GM12872 (cell line): ENCODE data around the gene SFTA2.

Experiments used
- TF ChIP-seq, protein P1 (sequence below): IDR thresholded peaks from 3 replicates; pipeline ENCODE4 v1.5.1; 2011; ENCODE audit warnings: low read depth, mild to moderate bottlenecking, low read length, moderate library complexity; ENCODE audit not compliant: insufficient read depth

The SFTA2 gene

GRCh38 chr6:30931969-30932645 is at the start of gene SFTA2:
Gene SFTA2 (minus strand): TSS chr6:30932170. CDS start chr6:30932096, 74 bp downstream.
- TF ChIP-seq, protein P1, sequence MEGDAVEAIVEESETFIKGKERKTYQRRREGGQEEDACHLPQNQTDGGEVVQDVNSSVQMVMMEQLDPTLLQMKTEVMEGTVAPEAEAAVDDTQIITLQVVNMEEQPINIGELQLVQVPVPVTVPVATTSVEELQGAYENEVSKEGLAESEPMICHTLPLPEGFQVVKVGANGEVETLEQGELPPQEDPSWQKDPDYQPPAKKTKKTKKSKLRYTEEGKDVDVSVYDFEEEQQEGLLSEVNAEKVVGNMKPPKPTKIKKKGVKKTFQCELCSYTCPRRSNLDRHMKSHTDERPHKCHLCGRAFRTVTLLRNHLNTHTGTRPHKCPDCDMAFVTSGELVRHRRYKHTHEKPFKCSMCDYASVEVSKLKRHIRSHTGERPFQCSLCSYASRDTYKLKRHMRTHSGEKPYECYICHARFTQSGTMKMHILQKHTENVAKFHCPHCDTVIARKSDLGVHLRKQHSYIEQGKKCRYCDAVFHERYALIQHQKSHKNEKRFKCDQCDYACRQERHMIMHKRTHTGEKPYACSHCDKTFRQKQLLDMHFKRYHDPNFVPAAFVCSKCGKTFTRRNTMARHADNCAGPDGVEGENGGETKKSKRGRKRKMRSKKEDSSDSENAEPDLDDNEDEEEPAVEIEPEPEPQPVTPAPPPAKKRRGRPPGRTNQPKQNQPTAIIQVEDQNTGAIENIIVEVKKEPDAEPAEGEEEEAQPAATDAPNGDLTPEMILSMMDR: no peak

- TF ChIP-seq, protein P1: no peak
Measured at GRCh38 chr6:30979690-30980089, 47.7 kb upstream of the SFTA2 start.

GRCh38 chr6:30979141-30979540 is 47.2 kb upstream of the SFTA2 start:
- TF ChIP-seq, protein P1: no peak

GRCh38 chr6:30974490-30975252 is 42.7 kb upstream of the SFTA2 start:
- TF ChIP-seq, protein P1: no peak

DNA sequence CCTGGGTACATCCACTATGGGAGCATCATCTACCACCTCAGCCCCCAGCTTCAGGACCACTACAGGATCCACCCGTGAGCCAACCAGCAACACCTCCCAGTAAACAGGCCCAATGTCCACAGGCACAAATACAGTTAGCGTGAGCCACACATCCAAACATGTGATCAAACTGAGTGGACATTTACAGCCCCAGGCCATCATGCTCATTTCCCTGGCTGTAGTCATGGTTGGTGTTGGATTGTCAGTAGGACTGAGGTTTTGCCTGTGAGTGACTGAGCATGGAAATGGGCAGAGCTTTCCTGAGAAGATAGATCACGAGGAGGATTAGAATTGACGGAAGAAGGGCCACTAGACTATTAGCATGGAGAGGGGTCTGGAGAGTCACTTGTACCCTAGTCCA is 40.8 kb upstream of the SFTA2 start:
- TF ChIP-seq, protein P1: no peak

DNA sequence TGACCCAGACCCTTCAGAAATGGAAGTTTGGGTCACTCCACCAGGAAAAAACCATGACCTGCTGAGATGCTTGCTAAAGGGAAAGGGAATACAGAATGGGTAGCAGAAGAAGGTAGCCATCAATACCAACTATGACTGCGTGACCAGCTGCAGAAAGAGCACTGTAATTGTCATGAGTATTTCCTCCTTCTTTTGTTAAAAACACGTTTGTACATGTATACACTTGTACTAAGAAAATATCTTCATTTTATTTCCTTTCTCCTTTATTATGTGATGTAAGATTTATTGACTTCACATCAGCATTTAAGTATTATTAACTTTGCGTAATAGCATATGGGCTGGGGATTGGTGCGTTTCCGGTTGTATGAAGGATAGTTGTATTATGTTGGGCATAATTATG is 39.0 kb upstream of the SFTA2 start:
- TF ChIP-seq, protein P1: no peak

DNA sequence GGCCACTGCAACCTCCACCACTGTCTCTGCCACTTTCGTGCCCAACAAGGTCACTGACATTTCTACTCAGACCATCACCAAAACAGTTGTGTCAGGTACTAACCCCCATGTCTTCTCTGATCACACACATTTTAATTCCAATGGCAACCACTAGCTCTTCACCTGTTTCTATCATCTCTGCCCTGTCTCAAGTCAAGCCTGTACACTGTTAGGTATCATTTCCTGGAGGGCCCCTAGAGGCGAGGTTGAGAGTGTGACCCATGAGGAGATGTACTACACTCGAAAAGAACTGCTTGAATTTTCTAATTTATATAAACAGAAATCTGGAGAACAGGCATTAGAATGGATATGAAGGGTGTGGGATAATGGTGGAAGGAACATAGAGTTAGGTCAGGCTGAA is 34.2 kb upstream of the SFTA2 start:
- TF ChIP-seq, protein P1: no peak
